Measurements from ENCODE around the gene UPK3A.

GRCh38 chr22:45281010-45281409 is 3.7 kb upstream of the UPK3A start:
- TF ChIP-seq ZNF24 (IDR thresholded peaks at IDR 0.05) (no peak), CTCF (CRISPR knock-in tag; IDR thresholded peaks at IDR 0.05) (no peak), CEBPZ (IDR thresholded peaks at IDR 0.05; ENCODE audit: low read length) (no peak), CSRNP1 (CRISPR knock-in tag; IDR thresholded peaks at IDR 0.05) (no peak), NFE2L2 (IDR thresholded peaks at IDR 0.05; ENCODE audit: low read length) (no peak)
